Fibroblast of gingiva (primary cell): ENCODE results near the gene PSMD10.

ENCODE experiments used
- DNase-seq: peaks from one replicate; pipeline ENCODE4 v3.0.0-alpha.2; 2011; ENCODE audit warnings: low read depth

PSMD10 gene

GRCh38 chrX:108091264-108091877 lies at the start of gene PSMD10, which contains the start of gene ATG4A:
Gene PSMD10 (minus strand): TSS chrX:108091542. CDS start chrX:108091520, 22 bp downstream.
Gene ATG4A (plus strand): TSS chrX:108091778. CDS start chrX:108091827, 49 bp downstream.
- DNase-seq, result peak; percentile 93

- DNase-seq, result no peak
These were observed 47.7 kb upstream of the PSMD10 start for GRCh38 chrX:108138814-108139702.

- no peak for DNase-seq
These were observed 43.4 kb upstream of the PSMD10 start for GRCh38 chrX:108134724-108135123.

DNA sequence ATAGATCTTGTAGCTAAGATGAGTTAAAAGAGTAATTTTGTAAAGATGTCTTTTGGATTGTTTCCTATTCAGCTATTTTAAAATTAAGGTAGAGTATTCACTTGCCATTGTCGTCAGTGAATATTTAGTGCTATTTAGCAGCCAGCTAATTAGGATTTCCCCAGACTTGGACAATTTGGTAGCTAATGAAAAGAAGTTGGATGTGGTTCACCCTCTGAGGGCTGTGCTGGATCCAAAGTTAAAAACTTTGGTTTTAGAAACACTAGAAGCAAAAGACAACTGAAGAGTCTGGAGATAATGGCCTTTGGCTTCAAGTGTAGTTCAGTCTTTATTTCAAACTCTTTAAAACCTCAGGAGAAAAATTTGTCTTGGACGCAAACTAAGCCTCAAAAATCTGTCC lies 41.5 kb upstream of the PSMD10 start:
- DNase-seq, result no peak

GRCh38 chrX:108132034-108132433 lies 40.7 kb upstream of the PSMD10 start:
- no peak for DNase-seq

- DNase-seq, result no peak
These were observed 40.1 kb upstream of the PSMD10 start for GRCh38 chrX:108131471-108131870.

DNA sequence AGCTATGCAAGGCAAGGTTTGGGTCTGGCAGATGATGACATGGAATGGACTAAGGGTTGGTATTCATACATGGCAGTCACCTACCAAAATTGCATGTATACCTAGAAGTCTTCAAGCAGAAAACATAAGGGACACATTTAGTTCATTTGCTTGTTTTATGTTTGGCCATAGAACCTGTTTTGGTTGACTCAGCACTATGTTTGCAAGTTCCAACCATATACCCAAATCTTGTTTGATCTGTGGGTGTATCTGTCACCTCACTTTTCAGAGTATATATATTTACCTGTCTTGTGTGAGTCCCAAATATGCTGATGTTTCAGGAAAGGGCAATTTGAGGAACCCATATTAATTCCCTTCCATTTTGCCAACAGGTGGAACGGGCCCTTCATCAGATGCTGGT lies 39.5 kb upstream of the PSMD10 start:
- no peak for DNase-seq

DNA sequence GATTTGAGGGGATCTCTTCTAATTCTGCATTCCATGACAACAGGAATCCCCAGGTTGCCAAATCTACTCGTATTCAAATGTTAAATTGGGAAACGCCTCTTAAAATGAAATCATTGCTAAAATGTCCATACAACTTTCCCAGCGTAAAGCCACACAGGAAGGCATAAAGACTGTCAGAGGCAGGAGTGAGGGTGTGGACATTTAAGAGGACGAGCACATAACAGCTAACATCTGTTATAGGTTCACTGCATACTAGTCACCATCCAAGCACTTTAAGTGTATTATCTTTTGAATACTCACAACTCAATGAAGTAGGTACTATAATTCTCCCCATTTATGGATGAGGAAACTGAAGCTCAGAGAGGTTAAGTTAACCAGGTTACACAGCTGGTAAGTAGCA lies 35.8 kb upstream of the PSMD10 start:
- no peak for DNase-seq

GRCh38 chrX:108126661-108127060 lies 35.3 kb upstream of the PSMD10 start:
- no peak for DNase-seq

DNA sequence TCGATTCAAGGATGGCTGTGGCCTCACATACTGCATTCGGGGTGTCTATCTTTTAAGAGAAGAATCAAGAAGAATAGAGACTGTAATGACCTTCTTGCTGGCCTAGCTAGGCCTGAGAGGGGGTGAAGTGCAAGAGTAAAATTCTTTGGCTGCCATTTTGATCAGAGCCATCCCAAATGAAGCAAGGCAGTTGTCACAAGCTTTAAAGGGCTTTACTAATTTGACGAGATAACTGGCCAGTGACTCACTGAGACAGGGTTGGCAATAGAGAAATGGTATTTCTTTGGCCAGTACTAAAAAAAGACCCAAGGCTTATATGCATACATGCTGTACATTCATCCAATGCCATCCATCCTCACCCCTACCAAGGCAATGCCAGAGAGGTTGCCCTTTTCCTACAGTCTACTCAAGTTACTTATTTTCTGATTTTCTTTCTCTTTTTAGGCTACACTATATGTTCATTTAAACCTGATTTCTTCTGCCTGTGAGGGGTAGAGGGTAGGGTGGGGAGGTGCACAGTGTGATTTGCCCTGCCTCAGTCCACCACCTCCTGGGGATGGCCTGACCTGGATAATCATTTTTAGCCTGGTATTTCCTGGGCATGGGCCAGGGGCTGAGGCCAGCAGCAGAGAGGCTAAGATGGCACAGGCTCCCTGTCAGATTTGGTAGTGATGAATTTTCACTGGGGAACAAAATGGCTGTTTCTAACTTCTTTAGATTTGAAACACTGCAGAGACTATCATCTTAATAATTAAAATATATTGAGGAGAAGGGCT lies 32.4 kb upstream of the PSMD10 start:
- DNase-seq, result no peak

- DNase-seq, result peak; percentile 29
These were observed 31.4 kb upstream of the PSMD10 start for GRCh38 chrX:108122748-108123147.

DNA sequence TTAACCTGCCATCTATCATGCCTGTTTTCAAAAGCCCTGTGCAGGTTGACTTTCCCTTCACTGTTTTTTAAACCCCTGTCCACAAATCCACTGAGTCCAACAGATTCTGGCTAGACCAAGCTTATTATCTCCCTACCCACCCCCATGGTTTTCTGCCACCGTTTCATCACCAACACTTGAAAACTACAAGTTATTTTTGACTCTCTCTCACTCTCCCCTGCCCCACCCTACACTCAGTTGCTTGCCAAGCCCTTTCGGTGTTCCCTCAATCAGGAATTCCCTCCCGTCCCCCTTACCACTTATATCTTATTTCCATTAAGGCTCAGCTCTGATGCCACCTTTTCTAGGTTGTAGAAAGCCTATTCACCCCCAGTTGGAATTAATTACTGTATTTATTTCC lies 29.9 kb upstream of the PSMD10 start:
- no peak for DNase-seq

DNA sequence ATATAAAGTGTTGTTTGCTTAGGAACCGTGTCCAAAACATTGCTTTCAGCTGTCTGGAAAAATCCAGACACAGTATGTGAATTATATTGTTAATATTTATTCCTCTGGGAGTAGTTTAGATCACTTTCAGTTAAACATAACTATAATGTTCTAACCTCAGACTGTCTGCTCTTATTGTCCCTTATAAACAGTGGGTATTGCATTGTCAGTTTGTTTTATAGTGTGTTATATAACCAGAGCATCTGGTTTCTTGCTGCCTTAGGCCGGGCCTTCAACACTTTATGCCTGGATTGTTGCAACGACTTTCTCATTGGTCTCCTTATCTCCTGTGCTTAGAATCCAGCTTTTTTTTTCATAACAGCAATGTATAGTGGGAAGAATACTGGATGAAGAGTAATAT lies 26.6 kb upstream of the PSMD10 start:
- no peak for DNase-seq

- no peak for DNase-seq
These were observed 23.2 kb upstream of the PSMD10 start for GRCh38 chrX:108114541-108114940.

DNA sequence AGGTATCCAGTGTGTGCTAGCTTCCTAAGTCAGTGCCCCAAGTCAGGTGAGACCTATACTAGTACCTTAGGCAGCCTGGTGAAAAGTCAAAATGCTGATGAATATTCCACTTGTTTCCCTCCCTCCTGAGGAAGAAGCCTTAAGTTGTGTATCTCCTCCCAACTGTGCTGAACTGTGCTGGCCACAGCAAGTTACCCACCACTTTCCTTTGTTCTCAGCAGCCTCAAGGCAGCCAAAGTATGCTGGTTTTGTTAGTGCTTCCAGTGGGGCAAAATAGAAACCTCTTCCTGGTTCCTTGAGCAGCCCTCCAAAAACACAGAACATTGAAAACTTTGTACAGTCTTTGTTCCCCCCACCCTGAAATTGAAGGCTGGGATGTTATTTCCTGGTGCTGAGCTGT lies 14.1 kb upstream of the PSMD10 start:
- DNase-seq, result no peak

DNA sequence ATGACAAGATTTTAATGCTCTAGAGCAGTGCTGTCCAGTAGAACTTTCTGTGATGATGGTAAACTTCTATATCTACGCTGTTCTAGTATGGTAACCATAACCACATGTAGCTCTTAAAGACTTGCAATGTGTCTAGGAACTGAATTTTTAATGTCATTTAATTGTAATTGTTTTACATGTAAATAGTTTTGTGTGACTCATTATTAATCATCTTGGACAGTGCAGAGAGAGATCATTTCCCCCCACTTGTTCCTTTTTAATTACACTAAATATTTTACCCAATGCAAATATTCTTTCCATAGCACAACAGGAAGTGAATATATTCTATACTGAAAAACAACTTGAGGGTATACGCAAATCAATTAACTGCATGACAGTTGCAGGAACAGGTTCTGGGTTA lies 6.0 kb upstream of the PSMD10 start:
- peak; percentile 1 for DNase-seq

DNA sequence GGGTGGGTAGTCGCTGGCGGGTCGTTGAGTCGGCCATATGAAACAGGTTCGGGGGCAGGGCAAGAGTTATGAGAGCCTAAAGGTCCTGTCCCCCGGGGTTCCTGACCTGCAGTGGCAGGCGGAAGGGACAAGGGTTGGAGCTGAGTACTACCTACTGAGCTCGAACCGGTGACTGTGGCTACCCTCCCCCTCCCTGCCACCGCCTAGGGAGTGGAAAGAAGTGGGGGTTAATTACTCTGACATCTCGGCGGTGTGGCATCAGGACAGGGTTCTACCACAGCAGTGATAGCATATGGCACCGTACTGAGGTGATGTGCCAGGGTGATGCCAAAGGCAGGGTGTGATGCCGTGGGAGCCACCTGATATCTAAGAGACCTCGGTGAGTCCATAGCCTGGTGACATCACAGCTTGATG lies 543 bp upstream of the PSMD10 start:
- no peak for DNase-seq

- DNase-seq, result peak; percentile 30
These were observed 665 bp downstream of the PSMD10 start for GRCh38 chrX:108090491-108091263.

- no peak for DNase-seq
These were observed 2.8 kb downstream of the PSMD10 start for GRCh38 chrX:108088511-108088910.

- DNase-seq, result no peak
These were observed 3.5 kb downstream of the PSMD10 start for GRCh38 chrX:108087792-108088191.

- DNase-seq, result no peak
These were observed 10.2 kb downstream of the PSMD10 start for GRCh38 chrX:108081110-108081509.

GRCh38 chrX:108072746-108073145 lies 18.6 kb downstream of the PSMD10 start:
- DNase-seq, result no peak
